Fibroblast of skin of abdomen (primary cell): Measurements from ENCODE around the gene RASA1.
"Not testable (repeated sequence)": the region's sequence is repeated elsewhere in the genome, so short reads cannot be mapped to it uniquely, and the experiment has no call there.

Source experiments
- DNase-seq: peaks from one replicate; pipeline ENCODE4 v3.0.0-alpha.2; 2013

The RASA1 gene

DNA sequence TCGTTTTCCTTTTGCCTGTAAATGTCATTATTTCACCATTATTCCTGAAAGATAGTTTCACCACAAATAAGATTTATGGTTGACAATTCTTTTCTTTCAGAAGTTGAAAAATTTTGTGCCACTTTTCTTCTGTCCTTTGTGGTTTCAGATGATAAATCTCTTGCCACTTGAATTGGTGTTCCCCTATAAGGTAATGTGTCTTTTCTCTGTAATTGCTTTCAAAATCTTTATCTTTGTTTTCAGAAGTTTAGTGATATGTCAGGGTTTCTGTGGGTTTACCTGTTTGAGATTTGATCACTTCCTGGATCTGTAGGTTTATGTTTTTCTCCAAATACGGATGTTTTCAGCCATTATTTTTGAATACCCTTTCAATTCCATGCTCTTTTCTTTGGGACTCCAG lies 14.6 kb downstream of the RASA1 start:
- no peak for DNase-seq

DNA sequence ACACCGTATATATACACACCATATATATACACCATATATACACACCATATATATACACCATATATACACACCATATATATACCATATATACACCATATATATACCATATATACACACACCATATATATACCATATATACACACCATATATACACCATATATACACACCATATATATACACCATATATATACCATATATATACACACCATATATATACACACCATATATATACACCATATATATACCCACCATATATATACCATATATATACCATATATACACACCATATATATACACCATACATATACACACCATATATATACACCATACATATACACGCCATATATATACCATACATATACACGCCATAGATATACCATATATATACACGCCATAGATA lies 19.6 kb downstream of the RASA1 start:
- not testable (repeated sequence) for DNase-seq

DNA sequence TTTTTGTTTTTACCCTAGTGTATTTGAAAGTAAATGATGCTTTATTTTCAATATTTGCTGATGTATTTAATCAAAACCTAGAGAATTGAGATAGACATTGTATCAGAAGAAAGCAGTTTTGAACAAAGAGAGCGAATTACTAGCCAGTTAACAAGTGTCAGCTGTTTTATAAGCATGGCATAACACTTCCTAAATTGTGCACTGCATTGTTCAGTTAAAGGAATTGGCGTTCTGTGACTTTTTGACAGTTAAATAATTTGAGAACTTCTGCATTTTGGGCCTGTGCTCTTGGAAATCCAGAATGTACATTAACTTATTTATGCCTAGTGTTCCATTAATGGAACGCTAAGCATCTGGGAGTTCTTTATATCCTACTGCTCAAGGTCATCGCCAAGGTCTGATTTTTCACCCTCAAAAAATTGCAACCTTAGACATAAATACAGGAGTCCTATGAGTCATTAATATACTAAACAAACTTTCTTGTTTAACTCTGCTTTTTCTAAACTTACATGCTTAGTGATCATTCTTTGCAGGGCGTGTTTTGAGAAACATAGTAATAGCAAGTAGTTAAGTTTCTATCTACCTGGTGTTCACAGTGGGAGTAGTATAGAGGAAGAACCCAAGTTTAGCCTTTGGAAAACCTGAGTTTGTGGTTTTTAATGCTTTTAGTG lies 31.1 kb downstream of the RASA1 start:
- no peak for DNase-seq

DNA sequence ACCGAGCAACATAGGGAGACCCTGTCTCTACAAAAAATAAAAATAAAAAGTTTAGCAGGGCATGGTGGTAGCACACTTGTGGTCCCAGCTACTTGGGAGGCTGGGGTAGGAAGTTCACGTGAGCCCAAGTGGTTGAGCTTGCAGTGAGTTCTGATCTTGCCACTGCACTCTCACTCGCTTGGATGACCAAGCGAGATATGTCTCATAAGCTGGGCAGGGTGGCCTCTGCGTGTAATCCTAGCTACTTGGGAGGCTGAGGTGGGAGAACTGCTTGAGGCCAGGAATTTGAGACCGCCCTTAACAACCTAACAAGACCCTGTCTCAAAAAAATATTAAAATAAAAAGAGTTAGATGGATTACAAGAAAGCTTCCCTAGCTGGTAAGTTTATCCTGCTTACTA lies 32.5 kb downstream of the RASA1 start:
- no peak for DNase-seq

DNA sequence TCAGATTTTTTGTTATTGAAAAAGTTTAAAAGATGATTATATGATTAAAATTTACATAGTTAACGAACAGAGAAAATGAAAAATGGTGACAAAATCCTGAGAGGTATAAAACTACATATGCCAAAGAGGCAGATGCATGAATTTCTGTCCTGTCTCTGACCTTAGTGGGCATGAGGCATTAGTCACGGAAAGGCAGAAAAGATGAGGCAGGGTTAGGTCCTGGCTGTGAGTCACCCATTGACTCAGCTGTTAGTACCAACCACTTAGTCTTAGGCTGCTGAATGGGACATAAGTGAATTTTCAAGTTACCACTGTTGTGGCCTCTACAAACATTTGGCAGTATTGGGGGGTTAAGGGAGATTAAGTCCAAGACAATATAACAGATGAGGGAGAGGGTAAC lies 33.1 kb downstream of the RASA1 start:
- DNase-seq = peak; percentile 86

DNA sequence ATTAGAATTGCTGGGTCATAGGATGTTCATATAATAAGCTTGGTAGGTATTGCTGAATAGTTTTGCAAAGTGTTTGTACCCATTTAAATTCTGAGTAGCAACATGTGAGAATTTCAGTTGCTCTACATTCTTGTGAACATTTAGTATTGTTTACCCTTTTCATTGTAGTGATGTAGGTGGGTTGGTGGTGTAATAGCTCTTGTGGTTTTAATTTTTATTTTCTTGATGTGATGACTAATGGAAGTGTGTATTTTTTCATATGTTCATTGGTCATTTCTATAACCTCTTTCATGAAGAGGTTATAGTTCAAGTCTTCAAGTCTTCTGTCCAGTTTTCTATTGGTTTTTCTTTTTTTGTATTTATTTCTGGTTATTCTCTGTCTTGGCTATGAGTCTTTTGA lies 34.4 kb downstream of the RASA1 start:
- DNase-seq = no peak

DNA sequence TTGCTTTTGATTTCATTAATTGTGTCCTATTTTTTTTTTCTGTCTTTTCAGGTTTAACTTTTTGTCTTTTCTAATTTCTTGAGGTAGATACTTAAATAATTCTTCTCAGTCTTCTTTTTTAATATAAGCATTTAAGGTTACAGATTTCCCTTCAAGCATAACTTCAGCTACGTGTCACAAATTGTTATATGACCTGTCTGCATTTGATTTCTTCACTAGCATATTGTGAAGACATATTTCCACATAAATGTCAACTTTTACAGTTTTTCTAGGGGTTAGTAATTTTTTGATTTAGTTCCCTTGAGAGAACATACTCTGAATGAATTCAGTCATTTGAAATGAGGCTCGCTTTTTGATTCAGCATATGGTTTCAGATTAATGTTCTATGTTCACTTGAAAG lies 35.6 kb downstream of the RASA1 start:
- DNase-seq = no peak

DNA sequence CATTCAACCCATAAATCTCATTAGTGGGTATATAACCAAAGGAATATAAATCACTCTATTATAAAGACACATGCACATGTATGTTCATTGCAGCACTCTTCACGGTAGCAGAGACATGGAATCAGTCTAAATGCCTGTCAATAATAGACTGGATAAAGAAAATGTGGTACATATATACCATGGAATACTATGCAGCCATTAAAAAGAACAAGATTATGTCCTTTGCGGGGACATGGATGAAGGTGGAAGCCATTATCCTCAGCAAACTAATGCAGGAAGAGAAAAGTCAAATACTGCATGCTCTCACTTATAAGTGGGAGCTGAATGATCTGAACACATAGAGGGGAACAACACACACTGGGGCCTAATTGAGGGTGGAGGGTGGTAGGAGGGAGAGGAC lies 38.4 kb downstream of the RASA1 start:
- not testable (repeated sequence) for DNase-seq

DNA sequence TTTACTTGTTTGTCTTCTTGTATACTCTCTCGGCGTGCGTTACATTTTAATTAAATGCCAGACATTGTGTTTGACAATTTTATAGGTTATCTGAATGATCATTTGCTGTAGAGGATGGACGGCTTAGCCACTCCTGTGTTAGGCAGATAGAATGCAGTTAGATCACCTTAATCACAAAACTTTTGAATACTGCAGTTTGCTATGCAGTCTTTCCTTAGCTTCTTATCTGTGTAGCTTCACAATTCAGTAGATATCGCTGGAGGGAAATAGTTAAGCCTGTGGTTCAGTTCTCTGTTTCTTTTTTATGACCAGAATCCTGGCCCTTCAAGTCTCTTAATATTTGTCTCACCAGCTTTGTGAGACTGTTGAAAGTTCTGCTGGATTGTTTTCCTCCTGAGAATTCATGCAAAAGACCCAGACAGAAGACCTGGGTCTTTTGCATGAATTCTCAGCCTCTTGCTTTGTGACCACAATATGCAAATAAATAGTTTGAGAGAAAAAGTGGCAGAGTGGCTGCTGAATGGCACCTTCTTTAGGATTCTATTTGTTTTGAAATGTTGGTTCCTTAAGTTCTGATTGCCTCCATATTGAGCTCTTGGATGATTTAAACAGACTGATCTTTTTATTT lies 40.2 kb downstream of the RASA1 start:
- DNase-seq = no peak

DNA sequence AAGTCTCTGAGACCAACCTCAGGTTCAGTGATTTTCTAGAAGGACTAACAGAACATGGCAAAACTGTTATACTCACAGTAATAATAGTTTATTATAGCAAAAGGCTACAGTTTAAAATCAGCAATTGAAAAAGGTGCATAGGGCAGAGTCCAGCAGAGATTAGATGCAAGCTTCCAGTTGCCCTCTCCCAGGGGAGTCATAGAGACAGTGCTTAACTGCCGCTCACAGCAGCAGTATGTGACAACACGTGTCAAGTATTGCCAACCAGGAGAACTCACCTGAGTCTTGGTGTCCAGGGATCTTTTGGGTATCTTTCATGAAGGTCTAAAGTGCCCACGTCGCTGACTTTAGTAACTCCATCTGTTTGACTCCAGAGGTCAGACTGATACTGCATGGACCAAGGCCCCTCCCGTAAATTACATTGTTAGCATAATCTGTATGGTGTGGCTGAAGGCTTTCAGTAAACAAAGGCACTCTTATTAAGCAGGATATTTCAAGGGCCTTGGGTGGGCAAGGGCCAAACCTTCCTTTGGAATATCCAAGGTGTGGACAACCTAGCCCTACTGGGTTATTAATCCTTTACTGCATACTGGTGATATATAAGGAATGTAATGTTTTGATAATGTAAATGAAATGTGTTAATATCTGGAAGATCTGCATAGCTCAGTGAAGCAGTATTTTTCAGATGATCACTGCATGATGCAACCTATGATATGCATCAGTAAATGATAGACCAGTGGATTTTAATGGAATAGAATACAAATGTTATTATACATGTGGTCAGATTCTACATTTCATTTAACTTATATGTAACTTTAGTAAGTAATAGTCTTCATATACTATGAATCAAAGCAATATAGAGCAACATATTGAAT lies 44.0 kb downstream of the RASA1 start:
- DNase-seq = peak; percentile 53

DNA sequence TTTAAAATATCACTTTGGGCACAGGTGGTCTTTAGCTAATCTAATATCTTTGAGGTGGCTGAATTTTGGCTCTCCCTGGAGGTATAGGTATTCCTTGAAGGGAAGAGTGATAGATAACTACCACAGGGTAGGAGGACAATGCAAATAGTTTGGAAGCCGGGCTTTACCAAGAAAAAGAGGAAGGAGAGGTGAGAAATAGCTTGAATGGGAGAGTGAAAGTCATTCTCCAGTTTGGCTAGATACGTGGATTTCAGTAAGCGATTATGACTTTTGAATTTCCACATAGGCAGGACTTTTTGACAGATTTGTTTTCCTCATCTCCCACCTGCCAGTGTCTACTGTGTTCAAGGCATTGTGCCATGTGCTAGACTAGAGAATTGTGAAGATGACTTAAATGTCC lies 45.5 kb downstream of the RASA1 start:
- DNase-seq = no peak

DNA sequence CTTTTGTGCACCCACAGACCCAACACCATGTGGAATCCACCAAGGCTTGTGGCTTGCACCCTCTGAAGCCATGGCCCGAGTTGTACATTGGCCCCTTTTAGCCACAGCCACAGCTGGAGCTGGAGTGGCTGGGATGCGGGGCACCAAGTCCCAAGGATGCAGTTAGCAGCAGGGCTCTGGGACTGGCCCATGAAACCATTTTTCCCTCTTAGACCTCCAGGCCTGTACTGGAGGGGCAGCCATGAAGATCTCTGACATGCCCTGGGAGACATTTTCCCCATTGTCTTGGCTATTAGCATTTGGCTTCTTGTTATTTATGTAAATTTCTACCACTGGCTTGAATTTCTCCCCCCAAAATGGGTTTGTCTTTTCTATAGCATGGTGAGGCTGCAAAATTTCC lies 51.8 kb downstream of the RASA1 start:
- no peak for DNase-seq

DNA sequence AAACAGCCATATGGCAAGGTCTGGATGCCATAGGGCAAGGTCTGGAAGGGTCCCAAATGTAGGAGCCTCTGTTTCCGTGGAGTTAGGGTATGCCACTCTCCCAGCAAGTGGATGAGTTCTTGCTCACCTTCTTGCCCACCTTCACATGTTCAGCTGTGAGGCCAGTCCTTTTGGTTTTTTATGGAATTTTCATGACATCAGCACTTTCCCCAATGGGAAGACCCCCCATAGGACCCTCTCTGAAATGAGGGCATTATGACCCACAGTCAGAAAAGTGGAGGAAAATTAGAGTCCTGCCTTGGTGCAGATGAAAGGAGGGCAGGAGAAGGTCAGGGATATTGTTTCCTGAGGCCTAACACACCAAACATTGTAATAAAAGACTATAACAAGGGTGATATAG lies 53.9 kb downstream of the RASA1 start:
- DNase-seq = no peak

DNA sequence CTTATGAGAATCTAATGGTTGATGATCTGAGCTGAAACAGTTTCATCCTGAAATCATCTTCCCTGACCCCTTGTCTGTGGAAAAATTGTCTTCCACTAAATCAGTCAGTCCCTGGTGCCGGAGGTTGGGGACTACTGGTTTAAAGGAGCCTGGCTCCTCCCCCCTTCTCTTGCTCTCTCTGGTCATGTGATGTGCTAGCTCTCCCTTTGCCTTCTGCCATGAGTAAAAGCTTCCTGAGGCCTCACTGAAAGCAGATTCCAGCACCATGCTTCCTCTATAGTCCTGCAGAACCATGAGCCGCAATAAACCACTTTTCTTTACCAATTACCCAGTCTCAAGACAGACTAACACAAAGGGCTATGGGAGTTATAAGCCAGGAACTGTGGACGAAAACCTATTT lies 54.7 kb downstream of the RASA1 start:
- no peak for DNase-seq

DNA sequence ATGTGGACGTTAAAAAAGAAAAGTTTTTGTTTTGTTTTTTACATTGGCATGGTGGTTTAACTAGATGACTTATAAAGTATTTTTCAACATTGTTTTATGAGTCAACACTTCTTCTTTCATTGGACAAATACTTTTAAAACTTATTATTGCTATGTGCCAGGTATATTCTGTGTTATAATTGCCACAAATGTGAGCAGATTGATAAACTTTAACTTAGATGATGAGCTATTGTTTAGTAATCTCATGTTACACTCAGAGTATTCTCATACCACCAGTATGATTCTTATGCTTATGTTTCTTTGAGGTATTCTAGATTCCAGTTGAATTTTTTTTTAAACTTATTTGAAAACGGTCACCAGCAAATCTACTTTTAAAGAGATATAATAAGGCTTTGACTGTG lies 60.3 kb downstream of the RASA1 start:
- DNase-seq = no peak

DNA sequence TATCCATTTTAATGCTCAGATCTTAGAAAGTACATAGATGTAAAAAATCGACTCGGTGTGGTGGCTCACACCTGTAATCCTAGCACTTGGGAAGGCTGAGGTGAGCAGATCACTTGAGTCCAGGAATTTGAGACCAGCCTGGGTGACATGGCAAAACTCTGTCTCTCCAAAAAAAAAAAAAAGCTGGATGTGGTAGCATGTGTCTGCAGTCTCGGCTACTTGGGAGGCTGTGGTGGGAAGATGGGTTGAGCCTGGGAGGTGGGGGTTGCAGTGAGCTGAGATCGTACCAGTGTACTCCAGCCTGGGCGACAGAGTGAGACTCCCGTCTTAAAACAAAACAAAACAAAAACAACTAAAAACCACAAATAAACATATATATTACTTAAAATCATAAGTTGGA lies 61.4 kb downstream of the RASA1 start:
- DNase-seq = no peak

DNA sequence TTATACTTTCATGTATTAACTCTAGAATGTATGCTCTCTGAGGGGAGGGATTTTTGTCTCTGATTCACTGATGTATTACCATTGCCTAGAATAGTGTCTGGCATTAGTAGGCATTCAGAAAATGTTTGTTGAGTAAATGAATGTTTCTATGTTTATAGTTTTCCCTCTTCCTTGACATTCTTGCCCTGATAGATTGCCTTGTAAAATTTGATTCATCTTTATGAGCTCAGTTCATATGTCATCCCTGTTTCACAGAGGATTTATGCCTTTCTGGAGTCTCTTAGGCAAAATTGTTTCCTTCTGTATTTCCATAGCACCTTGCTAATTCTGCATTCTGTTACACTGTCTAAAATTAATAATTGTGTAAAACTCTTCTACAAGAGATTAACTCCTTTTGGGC lies 72.3 kb downstream of the RASA1 start:
- peak; percentile 9 for DNase-seq

DNA sequence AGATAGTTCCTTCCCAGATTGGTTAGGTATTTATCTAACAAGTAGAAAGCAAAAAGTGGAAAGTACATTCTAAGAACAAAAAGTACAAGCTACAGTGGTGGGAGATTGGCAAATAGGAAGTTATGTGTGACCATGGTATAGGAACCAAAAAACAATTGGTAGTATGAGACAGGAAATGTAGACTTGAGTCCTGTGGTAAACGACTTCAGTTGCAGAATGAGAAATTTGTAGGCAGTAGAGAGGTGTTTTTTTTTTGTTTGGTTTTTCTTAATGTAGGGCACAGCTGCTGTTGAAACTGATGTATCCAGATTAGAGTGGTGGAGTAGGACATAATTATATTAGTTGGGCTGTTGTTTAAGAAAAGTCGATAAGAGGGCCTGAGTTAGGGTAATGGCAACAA lies 73.0 kb downstream of the RASA1 start:
- no peak for DNase-seq

DNA sequence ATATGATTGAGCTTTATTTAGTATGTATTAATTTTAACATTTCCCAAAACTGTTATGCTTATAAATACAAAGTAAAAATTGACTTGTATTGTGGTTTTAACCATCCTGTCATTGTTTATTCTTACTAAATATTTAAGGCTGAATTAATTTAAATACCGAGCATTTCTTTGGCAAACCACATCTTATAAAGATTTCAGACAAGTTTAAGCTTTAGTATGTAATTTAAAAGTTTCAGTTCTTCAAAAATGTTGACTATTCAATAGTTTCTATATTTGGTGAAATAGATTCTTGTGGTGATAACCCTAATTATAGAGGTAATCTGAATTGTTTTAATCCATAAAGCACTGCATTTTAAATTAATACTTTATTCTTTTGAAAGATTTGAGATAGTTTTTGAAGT lies 79.6 kb downstream of the RASA1 start:
- DNase-seq = peak; percentile 48

DNA sequence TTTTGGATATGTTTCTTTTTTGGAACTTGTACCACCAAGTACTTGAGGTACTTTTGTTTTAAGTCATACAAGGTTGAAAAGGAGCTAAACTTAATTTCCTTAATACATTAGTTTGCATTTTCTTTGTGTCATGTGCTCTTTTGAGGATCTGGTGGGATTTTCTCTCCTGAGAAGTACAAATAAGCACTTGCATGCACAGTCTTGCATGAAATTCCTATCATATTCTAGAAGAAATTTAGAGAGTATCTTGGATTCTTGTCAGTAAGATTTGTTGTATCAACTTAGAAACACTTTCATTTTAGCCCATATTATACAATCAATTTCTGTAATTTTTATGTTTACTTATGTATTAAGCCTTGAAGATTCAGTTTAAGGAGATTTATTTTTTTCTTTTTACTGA lies 80.2 kb downstream of the RASA1 start:
- DNase-seq = peak; percentile 8

DNA sequence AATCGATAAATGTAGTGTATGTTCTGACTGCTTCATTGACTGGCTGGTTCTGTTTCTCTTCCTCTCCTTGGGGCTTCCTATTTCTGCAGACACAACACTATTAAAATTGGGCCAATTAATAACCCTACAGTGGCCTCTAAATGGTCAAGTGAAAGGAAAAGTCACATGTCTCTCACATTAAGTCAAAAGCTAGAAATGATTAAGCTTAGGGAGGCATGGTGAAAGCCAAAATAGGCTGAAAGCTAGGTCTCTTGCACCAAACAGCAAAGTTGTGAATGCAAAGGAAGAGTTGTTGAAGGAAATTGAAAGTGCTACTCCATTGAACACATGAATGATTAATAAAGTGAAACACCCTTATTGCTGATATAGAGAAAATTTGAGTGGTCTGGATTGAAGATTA lies 86.8 kb downstream of the RASA1 start:
- DNase-seq = no peak

DNA sequence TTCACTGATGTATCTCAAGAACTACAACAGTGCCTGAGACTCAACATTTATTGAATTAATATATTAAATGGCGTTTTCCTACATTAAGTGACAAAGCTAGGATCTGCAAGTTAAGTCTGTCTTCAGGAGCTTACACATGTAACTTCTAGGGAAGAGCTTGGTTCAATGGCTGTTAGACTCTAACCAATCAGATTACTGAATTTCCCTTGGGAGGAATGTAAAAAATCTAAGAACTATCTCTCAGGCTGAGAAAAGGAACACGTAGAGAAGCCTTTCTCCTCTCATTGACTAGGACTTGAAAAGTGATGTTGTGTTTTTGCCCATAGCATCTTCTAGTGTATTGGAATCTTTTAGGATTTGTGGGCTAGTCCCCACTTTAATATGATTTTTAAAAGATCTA lies 91.4 kb downstream of the RASA1 start:
- DNase-seq = no peak

DNA sequence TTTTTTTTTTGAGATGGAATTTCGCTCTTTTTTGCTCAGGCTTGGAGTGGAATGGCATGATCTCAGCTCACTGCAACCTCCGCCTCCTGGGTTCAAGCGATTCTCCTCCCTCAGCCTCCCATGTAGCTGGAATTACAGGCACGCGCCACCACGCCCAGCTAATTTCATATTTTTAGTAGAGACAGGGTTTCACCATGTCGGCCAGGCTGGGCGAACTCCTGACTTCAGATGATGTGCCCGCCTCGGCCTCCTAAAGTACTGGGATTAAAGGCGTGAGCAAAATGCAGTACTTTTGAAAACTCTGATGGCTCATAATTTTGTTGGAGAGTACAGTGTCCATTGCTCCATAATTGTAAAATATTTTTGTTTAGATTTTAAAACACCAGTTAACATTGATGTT lies 92.4 kb downstream of the RASA1 start:
- DNase-seq = no peak

DNA sequence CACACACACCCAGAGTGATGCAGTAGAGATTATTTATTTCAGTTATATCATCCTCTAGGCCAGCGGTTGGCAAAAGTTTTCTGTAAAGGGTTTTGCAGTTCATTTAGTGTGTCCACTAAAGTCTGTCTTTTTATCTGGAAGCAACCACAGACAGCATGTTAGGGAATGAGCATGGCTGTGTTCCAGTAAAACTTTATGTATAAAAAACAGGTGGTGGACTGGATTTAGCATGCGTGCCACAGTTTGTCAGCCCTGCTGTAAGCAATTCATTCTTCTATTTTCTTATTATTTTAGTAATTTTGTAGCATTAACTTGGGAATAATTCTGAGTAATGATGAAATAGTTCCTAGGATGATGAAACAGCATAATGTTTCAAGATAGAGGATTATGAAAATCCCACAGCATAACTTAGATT lies 93.4 kb downstream of the RASA1 start:
- DNase-seq = peak; percentile 85
